Keratinocyte (primary cell): ENCODE results near the gene CEP126.

Experiments used
- EZH2 ChIP-seq: IDR thresholded peaks from one replicate; pipeline ENCODE4 v1.6.1; 2012; ENCODE audit warnings: inconsistent platforms, mild to moderate bottlenecking, low read length, moderate library complexity
- TF ChIP-seq, protein P1 (sequence below), 3 experiments: IDR thresholded peaks in 1 of 3; conservative IDR thresholded peaks in 1 of 3; optimal IDR thresholded peaks in 1 of 3; 2 replicates in 2 of 3; 3 replicates in 1 of 3; pipeline versions ENCODE3 to v1.5.1; 2011; ENCODE audit warnings: low read length in 3 of 3, mild to moderate bottlenecking in 3 of 3, moderate library complexity in 2 of 3, control low read depth in 1 of 3, inconsistent platforms in 1 of 3; ENCODE audit not compliant: insufficient read depth in 2 of 3; ENCODE audit errors: extremely low read depth in 1 of 3

DNA sequence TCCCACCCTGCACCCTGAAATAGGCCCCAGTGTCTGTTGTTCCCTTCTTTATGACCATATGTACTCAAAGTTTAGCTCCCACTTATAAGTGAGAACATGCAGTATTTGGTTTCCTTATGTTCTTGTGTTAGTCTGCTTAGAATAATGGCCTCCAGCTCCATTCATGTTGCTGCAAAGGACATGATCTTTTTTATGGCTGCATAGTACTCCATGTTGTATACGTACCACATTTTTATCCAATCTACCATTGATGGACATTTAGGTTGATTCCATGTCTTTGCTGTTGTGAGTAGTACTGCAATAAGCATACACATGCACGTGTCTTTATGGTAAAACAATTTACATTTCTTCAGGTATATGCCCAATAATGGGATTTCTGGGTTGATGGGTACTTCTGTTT is 60.9 kb downstream of the CEP126 start:
- TF ChIP-seq, protein P1, sequence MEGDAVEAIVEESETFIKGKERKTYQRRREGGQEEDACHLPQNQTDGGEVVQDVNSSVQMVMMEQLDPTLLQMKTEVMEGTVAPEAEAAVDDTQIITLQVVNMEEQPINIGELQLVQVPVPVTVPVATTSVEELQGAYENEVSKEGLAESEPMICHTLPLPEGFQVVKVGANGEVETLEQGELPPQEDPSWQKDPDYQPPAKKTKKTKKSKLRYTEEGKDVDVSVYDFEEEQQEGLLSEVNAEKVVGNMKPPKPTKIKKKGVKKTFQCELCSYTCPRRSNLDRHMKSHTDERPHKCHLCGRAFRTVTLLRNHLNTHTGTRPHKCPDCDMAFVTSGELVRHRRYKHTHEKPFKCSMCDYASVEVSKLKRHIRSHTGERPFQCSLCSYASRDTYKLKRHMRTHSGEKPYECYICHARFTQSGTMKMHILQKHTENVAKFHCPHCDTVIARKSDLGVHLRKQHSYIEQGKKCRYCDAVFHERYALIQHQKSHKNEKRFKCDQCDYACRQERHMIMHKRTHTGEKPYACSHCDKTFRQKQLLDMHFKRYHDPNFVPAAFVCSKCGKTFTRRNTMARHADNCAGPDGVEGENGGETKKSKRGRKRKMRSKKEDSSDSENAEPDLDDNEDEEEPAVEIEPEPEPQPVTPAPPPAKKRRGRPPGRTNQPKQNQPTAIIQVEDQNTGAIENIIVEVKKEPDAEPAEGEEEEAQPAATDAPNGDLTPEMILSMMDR (optimal IDR thresholded peaks at IDR 0.05 in 1 of 3, IDR thresholded peaks at IDR 0.05 in 1 of 3, conservative IDR thresholded peaks at IDR 0.05 in 1 of 3; ENCODE audit: extremely low read depth in 1 of 3, insufficient read depth in 2 of 3, low read length in 3 of 3), result no peak
- TF ChIP-seq EZH2, result no peak
